Vagina (tissue), 2 donors: ENCODE data around the gene CLIP3.

Experiments used
- CTCF ChIP-seq, 3 experiments: fragments of 450-650 bp in 2 of 3; fragments of 200-600 bp in 1 of 3; sonication (generic) in 1 of 3; IDR thresholded peaks; one replicate each; pipeline ENCODE4 v1.5.1; 2017 to 2019; ENCODE audit warnings: antibody characterized with exemption in 3 of 3, mild to moderate bottlenecking in 2 of 3, moderate library complexity in 2 of 3
- POLR2A ChIP-seq, 2 donors: fragments of 450-650 bp; IDR thresholded peaks; one replicate each; pipeline ENCODE4 v1.6.1; 2017; ENCODE audit warnings: antibody characterized with exemption in 2 of 2, mild to moderate bottlenecking in 2 of 2, moderate library complexity in 2 of 2
- POLR2AphosphoS5 ChIP-seq, 2 donors: sonication (generic); formaldehyde crosslinking; IDR thresholded peaks; one replicate each; pipeline ENCODE4 v1.9.0; 2017; ENCODE audit warnings: antibody characterized with exemption in 2 of 2, mild to moderate bottlenecking in 2 of 2, low read depth in 1 of 2; ENCODE audit not compliant: insufficient read depth in 1 of 2

- no peak for TF ChIP-seq CTCF (IDR thresholded peaks at IDR 0.05)
- no peak for TF ChIP-seq POLR2A (IDR thresholded peaks at IDR 0.05)
- no peak for TF ChIP-seq POLR2AphosphoS5 (IDR thresholded peaks at IDR 0.05; ENCODE audit: insufficient read depth in 1 of 2, low read depth in 1 of 2)
Measured at GRCh38 chr19:36043952-36044351, 11.3 kb upstream of the CLIP3 start.
